Hair follicle dermal papilla cell (primary cell): ENCODE results near the gene B4GALT3. TPM values are rescaled to one million over a fixed set of nuclear protein-coding genes. Genes with fewer than 3 reads are reported as not detected.

ENCODE experiments used
- small RNA-seq: library from RNA; depleted of rRNA; stranded (forward); fragments of <200 nt; gene quantifications from one replicate; pipeline ENCODE3, GENCODE V24; 2012
- total RNA-seq: library from RNA; depleted of rRNA; stranded (reverse); fragments of >200 nt; gene quantifications from 2 replicates; pipeline ENCODE4 v1.2.3, GENCODE V29; 2012

Gene B4GALT3
- total RNA-seq: 18.2 and 22.4 TPM in 2 replicates

GRCh38 chr1:161177112-161177935 is at the start of gene B4GALT3:
TSS of gene B4GALT3 (minus strand) at chr1:161177507. CDS start at chr1:161176060, 1,447 bp downstream.

GRCh38 chr1:161225534-161226319 is 48.4 kb upstream of the B4GALT3 start, which contains the start of gene TOMM40L:
TSS of gene TOMM40L (plus strand) at chr1:161226060. CDS start at chr1:161226490, 430 bp downstream.

GRCh38 chr1:161215076-161215475 is 37.8 kb upstream of the B4GALT3 start, which contains the start of gene FCER1G:
TSS of gene FCER1G (plus strand) at chr1:161215295. CDS start at chr1:161215322, 27 bp downstream.

GRCh38 chr1:161201836-161202712 is 24.8 kb upstream of the B4GALT3 start, which contains the start of gene NDUFS2:
TSS of gene NDUFS2 (plus strand) at chr1:161202367. CDS start at chr1:161202386, 19 bp downstream.

GRCh38 chr1:161198897-161199431 is 21.7 kb upstream of the B4GALT3 start, which contains the start of gene ADAMTS4:
TSS of gene ADAMTS4 (minus strand) at chr1:161199054. CDS start at chr1:161198627, 427 bp downstream.

GRCh38 chr1:161165742-161166668 is 11.3 kb downstream of the B4GALT3 start, which contains the start of gene PPOX:
TSS of gene PPOX (plus strand) at chr1:161166426. CDS start at chr1:161166848, 422 bp downstream.

GRCh38 chr1:161159087-161159912 is 18.0 kb downstream of the B4GALT3 start, which contains the start of gene USP21:
TSS of gene USP21 (plus strand) at chr1:161159500. CDS start at chr1:161160641, 1,141 bp downstream.

GRCh38 chr1:161153682-161154337 is 23.5 kb downstream of the B4GALT3 start, which contains the start of gene UFC1:
TSS of gene UFC1 (plus strand) at chr1:161153978. CDS start at chr1:161153998, 20 bp downstream.

GRCh38 chr1:161132410-161133219 is 44.7 kb downstream of the B4GALT3 start, which contains the start of gene DEDD:
TSS of gene DEDD (minus strand) at chr1:161132667. CDS start at chr1:161124462, 8,205 bp downstream.

Small RNA genes lying within 50 kb of the gene (small RNA-seq; reads per million reads assigned to genes)
- gene RF01225: not detected

Other genes with a start within 250 kb of the B4GALT3 start
- gene ITLN2, start 222.7 kb downstream of the B4GALT3 start, total RNA-seq: not detected in 2 replicates
- gene F11R, start 156.4 kb downstream of the B4GALT3 start, total RNA-seq: 2.1 and 3.6 TPM in 2 replicates
- 1.5 TPM in 1 of 2 replicates, not detected in the other for gene TSTD1, start 138.5 kb downstream of the B4GALT3 start, total RNA-seq
- gene USF1, start 131.5 kb downstream of the B4GALT3 start, total RNA-seq: 60.5 and 62.1 TPM in 2 replicates
- not detected in 2 replicates for gene ARHGAP30, start 107.6 kb downstream of the B4GALT3 start, total RNA-seq
- 0.12 and 0.49 TPM in 2 replicates for gene NECTIN4, start 87.9 kb downstream of the B4GALT3 start, total RNA-seq
- gene KLHDC9, start 79.1 kb downstream of the B4GALT3 start, total RNA-seq: 0.65 and 2.2 TPM in 2 replicates
- gene PFDN2, start 59.5 kb downstream of the B4GALT3 start, total RNA-seq: 10.7 and 14.1 TPM in 2 replicates
- gene NIT1, start 59.4 kb downstream of the B4GALT3 start, total RNA-seq: 29.9 and 32.1 TPM in 2 replicates
- 42.4 and 47.7 TPM in 2 replicates for gene DEDD, start 44.8 kb downstream of the B4GALT3 start, total RNA-seq
- gene UFC1, start 23.5 kb downstream of the B4GALT3 start, total RNA-seq: 56.3 and 58.4 TPM in 2 replicates
- 7.9 and 10.1 TPM in 2 replicates for gene USP21, start 18.0 kb downstream of the B4GALT3 start, total RNA-seq
- gene PPOX, start 11.1 kb downstream of the B4GALT3 start, total RNA-seq: 7.6 and 8.6 TPM in 2 replicates
- gene ADAMTS4, start 21.5 kb upstream of the B4GALT3 start, total RNA-seq: 15.5 and 21.4 TPM in 2 replicates
- 80.5 and 94.1 TPM in 2 replicates for gene NDUFS2, start 24.9 kb upstream of the B4GALT3 start, total RNA-seq
- gene FCER1G, start 37.8 kb upstream of the B4GALT3 start, total RNA-seq: 0.97 TPM in 1 of 2 replicates, not detected in the other
- not detected in 2 replicates for gene APOA2, start 46.1 kb upstream of the B4GALT3 start, total RNA-seq
- 13.3 and 13.5 TPM in 2 replicates for gene TOMM40L, start 48.6 kb upstream of the B4GALT3 start, total RNA-seq
- gene NR1I3, start 60.7 kb upstream of the B4GALT3 start, total RNA-seq: not detected in 2 replicates
- gene PCP4L1, start 81.2 kb upstream of the B4GALT3 start, total RNA-seq: not detected in 2 replicates
- 0.32 and 0.49 TPM in 2 replicates for gene MPZ, start 132.5 kb upstream of the B4GALT3 start, total RNA-seq
- gene SDHC, start 136.9 kb upstream of the B4GALT3 start, total RNA-seq: 24.7 and 63.3 TPM in 2 replicates
- gene CFAP126, start 190.4 kb upstream of the B4GALT3 start, total RNA-seq: not detected in 2 replicates